CD14-positive monocyte (primary cell): Measurements from ENCODE around the gene ZSCAN23. TPM values are rescaled to one million over a fixed set of nuclear protein-coding genes. Genes with fewer than 3 reads are reported as not detected.

Experiments used
- DNase-seq, 3 donors: peaks; one replicate each; pipeline ENCODE4 v3.0.0-alpha.2; 2011 to 2022
- H2AFZ ChIP-seq: 2 replicates; pipeline ENCODE4 v1.6.0; 2012; ENCODE audit warnings: mild to moderate bottlenecking, low read depth, low read length, inconsistent platforms; ENCODE audit not compliant: insufficient read depth, poor library complexity, severe bottlenecking
- H3K27ac ChIP-seq, 2 donors: 1 replicate in 1 of 2; 2 replicates in 1 of 2; pipeline ENCODE4 v1.5.1; 2012 to 2013; ENCODE audit warnings: low read length in 2 of 2, control low read depth in 1 of 2, inconsistent platforms in 1 of 2, low read depth in 1 of 2, mild to moderate bottlenecking in 1 of 2
- H3K27me3 ChIP-seq, 2 donors: one replicate each; pipeline versions ENCODE4 v1.6.0 to v1.6.1; 2011 to 2013; ENCODE audit warnings: low read length in 2 of 2; ENCODE audit not compliant: control insufficient read depth in 2 of 2, insufficient read depth in 2 of 2
- H3K36me3 ChIP-seq, 2 donors: replicated peaks in 1 of 2; 1 replicate in 1 of 2; 2 replicates in 1 of 2; pipeline versions ENCODE4 v1.5.1 to v1.6.1; 2012 to 2013; ENCODE audit warnings: low read length in 2 of 2, control low read depth in 1 of 2, inconsistent platforms in 1 of 2, mild to moderate bottlenecking in 1 of 2; ENCODE audit not compliant: insufficient read depth in 2 of 2, control insufficient read depth in 1 of 2
- H3K4me1 ChIP-seq, 2 donors: 1 replicate in 1 of 2; 2 replicates in 1 of 2; pipeline versions ENCODE4 v1.5.1 to v1.6.1; 2012 to 2013; ENCODE audit warnings: low read length in 2 of 2, control low read depth in 1 of 2, inconsistent platforms in 1 of 2, mild to moderate bottlenecking in 1 of 2, moderate library complexity in 1 of 2; ENCODE audit not compliant: insufficient read depth in 2 of 2, control insufficient read depth in 1 of 2
- H3K4me2 ChIP-seq: replicated peaks from 2 replicates; pipeline ENCODE3; 2012; ENCODE audit warnings: low read length, moderate library complexity, mild to moderate bottlenecking; ENCODE audit not compliant: poor library complexity, severe bottlenecking; ENCODE audit errors: extremely low read depth
- H3K4me3 ChIP-seq, 3 experiments: fragments of 200-600 bp in 1 of 3; sonication (generic) in 1 of 3; replicated peaks in 1 of 3; 1 replicate in 2 of 3; 2 replicates in 1 of 3; pipeline ENCODE4 v1.5.1; 2011 to 2013; ENCODE audit warnings: low read length in 3 of 3, mild to moderate bottlenecking in 3 of 3, control low read depth in 2 of 3, low read depth in 2 of 3, inconsistent platforms in 1 of 3, moderate library complexity in 1 of 3
- H3K79me2 ChIP-seq: 2 replicates; pipeline ENCODE4 v1.6.0; 2012; ENCODE audit warnings: mild to moderate bottlenecking, control low read depth, inconsistent platforms, low read length, moderate library complexity; ENCODE audit not compliant: insufficient read depth
- H3K9ac ChIP-seq: 2 replicates; pipeline ENCODE4 v1.6.0; 2017; ENCODE audit warnings: low read length, mild to moderate bottlenecking; ENCODE audit not compliant: insufficient read depth, poor library complexity, severe bottlenecking
- H3K9me3 ChIP-seq, 2 donors: replicated peaks in 1 of 2; 1 replicate in 1 of 2; 2 replicates in 1 of 2; pipeline versions ENCODE4 v1.5.1 to v1.6.1; 2012 to 2013; ENCODE audit warnings: low read length in 2 of 2, control low read depth in 1 of 2; ENCODE audit not compliant: control insufficient read depth in 1 of 2, insufficient read depth in 1 of 2
- H4K20me1 ChIP-seq: 2 replicates; pipeline ENCODE4 v1.6.0; 2012; ENCODE audit warnings: mild to moderate bottlenecking, low read length, control low read depth, moderate library complexity; ENCODE audit not compliant: insufficient read depth
- H3K27ac Mint-ChIP-seq, 7 donors: one replicate each; pipeline ENCODE4 v1.8.0; 2020; ENCODE audit warnings: mild to moderate bottlenecking in 7 of 7, mixed read lengths in 7 of 7, moderate library complexity in 6 of 7, inconsistent platforms in 2 of 7
- H3K27me3 Mint-ChIP-seq, 3 donors: one replicate each; pipeline ENCODE4 v1.8.0; 2021 to 2022; ENCODE audit warnings: low read depth in 3 of 3, mild to moderate bottlenecking in 3 of 3, mixed read lengths in 3 of 3, moderate library complexity in 3 of 3, inconsistent platforms in 1 of 3
- H3K36me3 Mint-ChIP-seq, 2 donors: one replicate each; pipeline ENCODE4 v1.8.0; 2020; ENCODE audit warnings: mixed read lengths in 2 of 2, inconsistent platforms in 1 of 2, mild to moderate bottlenecking in 1 of 2
- H3K4me1 Mint-ChIP-seq: one replicate; pipeline ENCODE4 v1.8.0; 2020; ENCODE audit warnings: mild to moderate bottlenecking, mixed read lengths
- H3K4me3 Mint-ChIP-seq, 2 donors: one replicate each; pipeline ENCODE4 v1.8.0; 2020; ENCODE audit warnings: mild to moderate bottlenecking in 2 of 2, mixed read lengths in 2 of 2, moderate library complexity in 1 of 2
- H3K9me3 Mint-ChIP-seq, 7 donors: one replicate each; pipeline ENCODE4 v1.8.0; 2020 to 2022; ENCODE audit warnings: mixed read lengths in 7 of 7, mild to moderate bottlenecking in 6 of 7, moderate library complexity in 6 of 7, inconsistent platforms in 2 of 7
- WGBS: methylation state at CpG from one replicate; pipeline ENCODE4 v1.1.5; 2013; ENCODE audit warnings: missing lambda C conversion rate; ENCODE audit not compliant: insufficient coverage; 5-methylcytosine and 5-hydroxymethylcytosine counted together
- intact Hi-C, 2 donors: fragments of 100-400 bp; cut with micrococcal nuclease; formaldehyde crosslinking; loops; one replicate each; pipeline versions ENCODE4 v1.15.0 to v1.15.1; 2023
- polyA plus RNA-seq, 3 donors: library from polyadenylated mRNA; depleted of rRNA in 1 of 3; unstranded in 2 of 3; stranded (reverse) in 1 of 3; fragments of 300-500 nt in 2 of 3; fragments of >200 nt in 1 of 3; fragmentation: Illumina TruSeq in 2 of 3; gene quantifications; 1 replicate in 2 of 3; 2 replicates in 1 of 3; pipeline ENCODE4 v1.2.3, GENCODE V29; 2012 to 2021
- TF ChIP-seq, protein P1 (sequence below): fragments of 200-600 bp; IDR thresholded peaks from one replicate; pipeline ENCODE4 v1.8.0; 2022; ENCODE audit warnings: antibody characterized with exemption, mild to moderate bottlenecking

The ZSCAN23 gene
- polyA plus RNA-seq, 3 donors: not detected

DNA sequence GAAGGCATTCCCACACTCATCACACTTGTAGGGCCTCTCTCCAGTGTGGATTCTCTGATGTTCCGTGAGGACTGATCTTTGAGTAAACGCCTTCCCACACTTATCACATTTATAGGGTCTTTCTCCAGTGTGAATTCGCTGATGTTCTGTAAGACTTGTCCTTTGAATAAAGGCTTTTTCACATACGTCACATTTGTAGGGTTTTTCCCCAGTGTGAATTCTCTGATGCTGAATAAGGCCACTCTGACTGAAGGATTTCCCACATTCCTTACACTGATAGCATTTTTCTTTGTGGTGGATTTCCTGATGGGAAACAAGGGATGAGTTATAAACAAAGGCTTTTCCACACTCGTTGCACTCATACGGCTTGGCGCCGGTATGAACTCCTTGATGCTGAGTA is 52.6 kb downstream of the ZSCAN23 start:
- H3K4me3 Mint-ChIP-seq: no peak overlapping the region
- Histone ChIP-seq H3K9ac (no peak overlapping the region), H2AFZ (no peak overlapping the region), H3K79me2 (no peaks in the 10 kb centered on the region), H3K27me3 (no peaks in the 10 kb centered on the region), H3K9me3 (no peaks in the 10 kb centered on the region), H3K4me3 (no peak overlapping the region), H3K27ac (no peak overlapping the region), H4K20me1 (no peaks in the 10 kb centered on the region), H3K36me3 (peaks cover 43 to 67% of the 10 kb centered on the region in 2 donors), H3K4me1 (no peaks in the 10 kb centered on the region), H3K4me2 (no peak overlapping the region)
- H3K27me3 Mint-ChIP-seq: no peaks in the 10 kb centered on the region
- no peaks in the 10 kb centered on the region for H3K9me3 Mint-ChIP-seq
- WGBS: 98% methylated on average over 4 of the region's 8 CpGs
- intact Hi-C loops: no loop called here
- no peaks in the 10 kb centered on the region for H3K4me1 Mint-ChIP-seq
- no peak overlapping the region for H3K27ac Mint-ChIP-seq
- H3K36me3 Mint-ChIP-seq: peaks cover 46 to 50% of the 10 kb centered on the region in 2 donors
- TF ChIP-seq, protein P1, sequence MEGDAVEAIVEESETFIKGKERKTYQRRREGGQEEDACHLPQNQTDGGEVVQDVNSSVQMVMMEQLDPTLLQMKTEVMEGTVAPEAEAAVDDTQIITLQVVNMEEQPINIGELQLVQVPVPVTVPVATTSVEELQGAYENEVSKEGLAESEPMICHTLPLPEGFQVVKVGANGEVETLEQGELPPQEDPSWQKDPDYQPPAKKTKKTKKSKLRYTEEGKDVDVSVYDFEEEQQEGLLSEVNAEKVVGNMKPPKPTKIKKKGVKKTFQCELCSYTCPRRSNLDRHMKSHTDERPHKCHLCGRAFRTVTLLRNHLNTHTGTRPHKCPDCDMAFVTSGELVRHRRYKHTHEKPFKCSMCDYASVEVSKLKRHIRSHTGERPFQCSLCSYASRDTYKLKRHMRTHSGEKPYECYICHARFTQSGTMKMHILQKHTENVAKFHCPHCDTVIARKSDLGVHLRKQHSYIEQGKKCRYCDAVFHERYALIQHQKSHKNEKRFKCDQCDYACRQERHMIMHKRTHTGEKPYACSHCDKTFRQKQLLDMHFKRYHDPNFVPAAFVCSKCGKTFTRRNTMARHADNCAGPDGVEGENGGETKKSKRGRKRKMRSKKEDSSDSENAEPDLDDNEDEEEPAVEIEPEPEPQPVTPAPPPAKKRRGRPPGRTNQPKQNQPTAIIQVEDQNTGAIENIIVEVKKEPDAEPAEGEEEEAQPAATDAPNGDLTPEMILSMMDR: no peak
- no peak for DNase-seq

DNA sequence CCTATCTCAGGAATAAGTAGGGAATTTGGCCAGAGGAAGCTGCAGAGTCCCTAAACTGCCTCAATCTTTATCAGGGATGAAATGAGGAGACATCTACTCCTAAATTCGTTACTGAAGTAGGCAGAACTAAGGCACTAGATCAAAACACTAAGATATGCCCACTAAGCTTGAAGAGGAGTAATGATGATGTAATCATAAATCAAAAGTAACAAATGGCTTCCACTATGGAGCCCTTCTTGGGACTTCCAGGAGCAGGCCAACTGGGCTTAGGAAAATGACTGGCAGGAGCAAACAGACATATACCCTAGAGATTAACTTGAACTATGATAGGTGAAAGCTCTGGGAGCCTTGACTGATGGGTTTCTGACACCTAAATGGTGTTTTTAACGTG is 59.2 kb downstream of the ZSCAN23 start:
- H3K79me2 ChIP-seq: no peaks in the 10 kb centered on the region
- Mint-ChIP-seq H3K4me3 (no peak overlapping the region), H3K36me3 (peaks cover 27 to 30% of the 10 kb centered on the region in 2 donors), H3K27ac (no peak overlapping the region), H3K27me3 (no peaks in the 10 kb centered on the region), H3K4me1 (peaks cover 16% of the 10 kb centered on the region), H3K9me3 (peaks cover 0 to 7% (median 3%) of the 10 kb centered on the region in 7 donors)
- no peak overlapping the region for H3K27ac ChIP-seq
- H3K4me3 ChIP-seq: no peak overlapping the region
- H3K4me1 ChIP-seq: peaks cover 6 to 8% of the 10 kb centered on the region in 2 donors
- no peak overlapping the region for H3K9ac ChIP-seq
- H3K9me3 ChIP-seq: peaks cover under 1 to 2% of the 10 kb centered on the region in 2 donors
- DNase-seq: no peak
- intact Hi-C loops: no loop called here
- H3K4me2 ChIP-seq: no peak overlapping the region
- peaks cover 10 to 30% of the 10 kb centered on the region in 2 donors for H3K36me3 ChIP-seq
- H2AFZ ChIP-seq: peak overlapping the region; percentile 79
- WGBS: 100% methylated on average over 1 of the region's 2 CpGs
- H4K20me1 ChIP-seq: no peaks in the 10 kb centered on the region
- no peaks in the 10 kb centered on the region for H3K27me3 ChIP-seq
- TF ChIP-seq, protein P1: no peak
